HG03460 (cell line): Measurements from ENCODE around the gene NEGR1.

Source experiments
- ATAC-seq: cut with Tn5 transposase; IDR thresholded peaks from one replicate; pipeline ENCODE4 v1.9.1; 2021; ENCODE audit not compliant: unreplicated experiment

NEGR1 gene

DNA sequence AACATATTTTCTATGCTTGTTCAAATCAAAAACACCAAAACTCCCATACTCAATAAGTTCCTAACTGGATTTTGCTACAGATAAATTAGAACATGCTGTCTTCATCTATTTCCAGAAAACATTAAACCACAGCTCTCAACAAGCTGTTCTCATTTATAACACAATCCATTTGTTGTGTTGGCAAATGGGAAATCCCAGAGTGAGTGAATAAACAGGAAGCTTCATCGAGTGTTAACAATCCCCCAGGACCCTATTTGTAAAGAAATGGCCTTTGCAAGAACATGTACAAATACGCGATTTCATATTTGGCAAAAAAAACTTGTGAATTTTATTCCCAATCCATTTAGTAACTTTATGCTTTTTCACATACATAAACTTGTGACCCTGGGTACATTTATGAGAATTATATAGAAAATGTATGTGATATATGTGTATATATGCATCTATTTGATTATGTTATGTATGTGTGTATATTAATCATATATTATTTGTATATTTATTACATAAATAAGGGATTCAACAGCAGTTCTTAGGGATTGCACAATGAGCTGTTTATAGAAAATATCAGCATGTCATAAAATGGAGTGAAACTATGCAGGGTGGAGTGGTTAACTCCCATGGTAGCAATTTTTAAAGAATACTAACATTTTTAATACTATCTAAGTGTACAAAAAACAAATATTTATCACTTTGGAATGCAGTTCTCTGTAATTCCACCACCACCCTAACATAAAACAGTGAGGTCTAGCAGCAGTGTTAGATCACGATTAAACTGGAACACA lies 160.0 kb downstream of the NEGR1 start:
- ATAC-seq = no peak

DNA sequence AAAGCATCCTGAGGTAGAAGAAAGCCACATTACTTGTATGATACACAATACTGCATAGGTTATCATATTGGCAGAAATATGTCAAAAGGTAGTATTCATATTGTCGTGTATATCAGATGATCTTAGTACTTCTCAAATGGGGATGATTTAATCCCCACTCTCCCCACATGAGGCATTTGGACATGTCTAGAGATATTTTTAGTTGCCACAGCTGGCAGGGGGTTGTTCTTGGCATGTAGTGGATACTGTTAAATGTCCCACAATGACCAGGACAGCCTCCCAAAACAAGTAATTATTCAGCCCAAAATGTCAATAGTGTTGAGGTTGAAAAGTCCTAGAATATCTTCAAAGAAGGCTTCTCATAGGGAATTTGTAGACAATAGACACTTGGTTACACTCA lies 162.8 kb downstream of the NEGR1 start:
- no peak for ATAC-seq

DNA sequence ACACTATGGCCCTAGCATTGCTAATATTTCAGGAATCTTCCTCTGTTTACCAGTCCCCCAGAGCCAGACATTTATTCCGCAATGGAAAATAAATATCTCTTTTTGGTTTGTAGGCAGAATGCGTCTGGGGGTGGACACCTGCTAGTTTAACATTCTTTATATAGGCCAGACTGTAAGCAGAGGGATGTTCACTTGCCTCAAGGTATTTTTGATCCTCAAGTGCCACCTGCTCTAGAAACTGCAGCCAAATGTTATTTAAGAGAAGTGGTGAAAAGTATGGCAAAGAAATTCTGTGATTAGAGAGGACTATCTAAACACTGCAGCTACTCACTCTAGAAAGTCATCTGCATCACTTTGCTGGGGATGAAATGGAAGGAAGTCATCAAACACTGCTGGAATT lies 164.7 kb downstream of the NEGR1 start:
- ATAC-seq = no peak

DNA sequence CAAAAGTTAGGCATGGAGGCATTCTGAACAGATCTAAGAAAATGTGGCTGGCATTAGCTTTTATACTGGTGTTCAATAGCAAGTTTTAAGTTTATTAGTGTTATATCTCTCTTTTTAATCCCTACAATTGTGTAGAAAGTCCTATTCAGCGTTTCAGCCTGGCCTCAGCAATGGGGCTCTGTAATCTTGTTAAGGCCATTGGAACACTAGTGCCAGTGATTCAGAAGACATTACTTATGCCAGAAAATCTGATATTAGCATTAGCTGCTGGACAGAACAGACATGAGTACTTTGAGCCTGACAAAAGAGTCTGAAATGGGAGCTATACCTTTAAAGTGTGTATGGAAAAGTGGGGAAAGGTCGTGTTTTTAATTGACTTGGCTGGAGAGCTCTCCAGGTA lies 167.0 kb downstream of the NEGR1 start:
- ATAC-seq = no peak

DNA sequence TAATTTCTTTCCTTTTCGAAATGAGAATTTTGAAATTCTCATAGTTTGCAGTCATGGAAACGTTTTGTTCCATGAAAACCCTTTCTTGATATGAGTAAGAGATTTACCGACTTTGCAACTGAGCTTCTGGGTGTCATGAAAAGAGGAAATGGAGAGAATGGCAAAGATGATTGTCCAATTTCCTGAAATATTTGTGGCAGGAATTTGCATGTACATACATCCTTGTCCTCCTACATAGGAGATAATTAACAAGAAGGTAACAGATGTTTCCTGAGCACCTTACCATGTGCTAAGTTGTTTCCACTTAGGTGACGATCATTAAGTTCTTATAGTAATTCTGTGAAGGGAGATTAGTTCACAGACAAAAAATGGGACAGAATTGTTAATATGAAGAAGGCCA lies 170.7 kb downstream of the NEGR1 start:
- ATAC-seq = no peak

DNA sequence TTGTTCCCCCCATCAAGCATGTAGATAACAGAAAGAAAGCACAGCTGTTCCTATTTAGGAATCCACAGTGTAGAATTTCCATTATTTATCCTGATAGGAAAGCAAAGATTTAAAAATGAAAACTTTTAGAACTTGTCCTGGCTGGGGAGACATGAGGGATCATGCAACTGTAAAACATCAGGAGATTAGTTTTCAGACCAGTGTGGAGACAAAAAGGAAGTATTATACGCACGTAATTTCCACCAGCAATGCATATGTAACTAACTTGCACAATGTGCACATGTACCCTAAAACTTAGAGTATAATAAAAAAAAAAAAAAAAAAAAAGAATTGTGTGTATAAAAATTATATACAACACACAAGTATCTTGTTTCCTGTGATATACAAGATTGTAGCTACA lies 172.4 kb downstream of the NEGR1 start:
- no peak for ATAC-seq

DNA sequence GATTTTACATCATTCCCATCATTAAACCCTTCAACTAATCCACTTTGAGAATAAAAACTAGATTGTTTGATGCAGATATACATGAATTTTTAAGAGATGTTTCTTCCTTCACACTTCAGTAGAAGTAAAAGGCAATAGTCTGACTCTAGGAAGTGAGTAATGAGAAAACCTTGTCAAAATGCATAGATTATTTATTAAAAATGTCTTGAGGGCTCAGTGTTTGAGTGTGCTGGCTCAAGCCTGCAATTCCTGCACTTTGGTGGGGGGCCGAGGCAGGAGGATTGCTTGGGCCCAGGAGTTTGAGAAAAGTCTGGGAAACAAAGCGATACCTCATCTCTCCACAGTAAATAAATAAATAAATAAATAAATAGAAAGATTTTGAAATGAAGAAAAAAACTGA lies 177.1 kb downstream of the NEGR1 start:
- no peak for ATAC-seq

DNA sequence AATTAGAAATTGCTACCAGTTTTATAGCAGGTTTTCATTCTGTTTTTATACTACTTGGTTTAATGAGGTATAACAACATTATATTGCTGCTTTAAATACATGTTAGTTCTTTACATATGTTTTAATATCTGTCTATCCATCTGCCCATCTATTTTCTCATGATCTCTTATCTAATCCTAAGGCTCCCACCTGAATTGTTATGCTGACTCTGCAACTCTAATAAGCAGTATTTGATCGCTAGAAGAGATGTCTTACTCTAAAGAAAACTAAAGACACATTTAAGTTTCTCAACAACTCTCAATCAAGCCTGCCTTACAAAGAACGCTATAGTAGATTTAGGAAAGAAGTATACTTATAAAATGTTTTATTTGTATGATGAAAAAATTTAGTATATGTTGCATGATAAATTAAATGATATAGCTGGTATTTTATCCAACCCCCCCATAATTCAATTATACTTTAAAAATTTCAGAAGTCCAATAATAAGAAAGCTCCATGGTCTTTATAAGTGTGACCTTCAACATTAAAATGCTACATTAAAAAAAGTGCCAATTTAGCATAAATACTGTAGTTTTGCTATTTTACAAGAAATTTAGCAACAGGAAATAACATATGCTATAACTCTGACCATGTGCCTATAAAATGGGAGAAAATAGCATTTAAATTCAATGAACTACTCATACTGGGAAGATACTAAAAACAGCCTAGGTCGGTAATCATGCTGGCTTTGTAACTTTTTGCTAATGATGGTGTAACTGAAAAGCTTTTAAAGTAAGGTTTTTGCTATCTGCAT lies 180.3 kb downstream of the NEGR1 start:
- no peak for ATAC-seq

DNA sequence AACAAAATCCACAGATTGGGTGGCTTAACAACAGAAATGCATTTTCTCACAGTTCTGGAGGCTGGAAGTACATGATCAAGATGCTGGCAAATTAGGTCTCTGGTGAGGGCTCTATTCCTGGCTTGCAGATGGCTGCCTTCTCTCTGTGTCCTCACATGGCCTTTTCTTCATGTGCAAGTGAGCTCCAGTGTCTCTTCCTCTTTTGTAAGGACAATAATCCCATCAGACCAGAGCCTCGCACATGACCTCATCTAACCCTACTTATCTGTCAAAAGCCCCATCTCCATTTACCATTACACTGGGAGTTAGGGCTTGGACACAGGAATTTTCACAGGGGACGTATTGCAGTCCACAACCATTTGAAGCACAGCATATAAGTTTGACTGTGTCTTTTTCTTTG lies 181.6 kb downstream of the NEGR1 start:
- no peak for ATAC-seq

DNA sequence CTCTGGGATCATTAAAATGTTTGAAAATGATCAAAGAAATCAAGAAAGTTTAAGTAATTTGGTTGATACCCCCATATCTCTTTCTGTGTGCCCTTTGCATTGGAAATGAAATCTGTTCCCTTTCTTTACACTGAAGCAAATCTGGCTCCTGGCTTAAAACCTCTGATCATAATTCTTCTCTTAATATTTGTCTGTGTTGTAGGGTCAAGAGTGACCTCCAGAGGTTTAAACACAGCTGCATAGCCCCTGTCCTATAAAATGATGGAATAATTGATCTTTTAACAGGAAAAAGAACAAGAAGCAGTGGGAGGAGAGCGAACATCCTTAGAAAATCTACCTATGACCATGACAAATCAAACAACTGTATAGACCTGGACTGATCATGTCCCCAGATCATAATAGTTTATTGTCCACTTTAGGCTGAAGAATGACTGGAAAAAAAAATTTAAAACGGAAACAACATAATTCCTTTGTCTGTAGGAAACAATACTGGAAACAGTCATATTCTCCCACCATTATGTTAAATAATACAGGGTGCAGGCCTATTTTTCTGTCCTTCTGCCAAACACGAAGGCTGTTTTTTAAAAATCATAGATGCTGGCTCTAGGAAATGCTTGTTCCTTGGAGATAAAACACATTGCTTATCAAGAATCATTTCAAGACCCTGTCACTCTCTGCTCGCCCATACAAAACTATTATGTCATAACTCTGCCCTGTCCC lies 184.3 kb downstream of the NEGR1 start:
- ATAC-seq = no peak

DNA sequence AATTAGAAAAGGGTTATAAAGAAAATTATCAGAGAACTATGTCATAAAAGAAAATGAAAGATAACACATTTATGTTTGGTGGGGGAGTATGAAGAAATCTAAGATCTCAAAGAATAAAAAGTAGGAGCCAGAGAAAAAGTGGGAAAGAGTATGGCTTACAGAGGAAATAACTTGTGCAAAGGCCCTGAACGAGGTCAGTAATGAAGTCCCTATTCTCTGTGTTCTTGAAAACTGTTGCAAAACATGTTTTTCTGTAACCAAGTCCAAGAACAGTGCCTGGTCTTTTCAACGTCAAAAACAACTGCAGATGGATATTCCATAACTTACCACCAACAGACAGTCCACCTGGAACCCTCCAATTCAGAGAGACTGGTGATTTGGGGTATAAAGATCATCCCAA lies 188.1 kb downstream of the NEGR1 start:
- ATAC-seq = no peak

DNA sequence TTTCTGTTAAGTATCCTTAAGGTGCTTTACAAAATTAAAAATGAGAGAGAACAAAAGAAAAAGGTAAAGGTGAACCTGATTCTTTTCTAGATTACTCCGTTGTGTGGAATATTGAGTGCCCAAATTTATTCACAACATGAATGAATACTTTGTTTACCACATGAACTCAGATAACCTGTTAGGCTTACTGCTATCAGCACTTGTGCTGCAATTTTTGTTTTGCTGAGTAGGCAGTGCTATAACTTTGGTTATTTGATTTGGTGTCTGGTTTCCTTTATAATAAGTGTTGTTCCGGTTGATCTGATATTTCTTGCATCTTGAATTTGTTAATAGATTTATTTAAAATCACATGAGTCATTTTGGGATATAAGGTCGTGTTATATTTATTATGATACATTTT lies 195.9 kb downstream of the NEGR1 start:
- no peak for ATAC-seq

DNA sequence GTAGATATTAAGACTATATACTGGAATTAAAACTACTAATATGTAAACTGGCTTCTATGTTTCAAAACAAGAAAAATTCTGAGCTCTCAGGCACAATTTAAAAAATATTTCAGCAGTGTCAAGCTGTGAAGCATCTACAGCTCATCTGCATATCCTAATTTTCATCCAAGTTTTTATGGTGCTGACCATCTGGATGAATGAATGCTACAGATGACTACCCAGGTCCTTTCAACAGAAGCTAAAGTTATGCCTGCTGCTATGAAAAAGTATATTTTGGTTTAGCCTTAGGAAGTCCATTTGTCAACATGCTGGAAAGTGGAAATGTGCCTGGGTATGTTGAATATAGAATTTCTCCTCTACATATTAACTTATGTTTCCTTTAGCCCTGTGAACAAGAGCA lies 206.9 kb downstream of the NEGR1 start:
- no peak for ATAC-seq

DNA sequence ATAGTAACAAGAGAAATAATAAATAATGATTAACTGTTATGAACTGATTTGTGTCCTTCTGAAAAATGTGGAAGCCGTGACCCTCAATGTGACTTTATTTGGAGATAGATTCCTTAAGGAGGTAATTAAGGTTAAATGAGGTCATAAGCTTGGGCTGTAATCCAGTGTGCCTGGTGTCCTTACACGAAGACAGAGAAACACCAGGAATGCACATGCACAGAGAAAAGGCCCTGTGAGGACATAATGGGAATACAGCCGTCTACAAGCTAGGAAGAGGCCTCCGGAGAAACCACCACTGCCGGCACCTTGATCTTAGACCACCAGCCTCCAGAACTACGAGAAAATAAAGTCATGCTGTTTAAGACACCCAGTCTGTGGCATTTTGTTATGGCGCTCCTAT lies 215.9 kb downstream of the NEGR1 start:
- no peak for ATAC-seq

DNA sequence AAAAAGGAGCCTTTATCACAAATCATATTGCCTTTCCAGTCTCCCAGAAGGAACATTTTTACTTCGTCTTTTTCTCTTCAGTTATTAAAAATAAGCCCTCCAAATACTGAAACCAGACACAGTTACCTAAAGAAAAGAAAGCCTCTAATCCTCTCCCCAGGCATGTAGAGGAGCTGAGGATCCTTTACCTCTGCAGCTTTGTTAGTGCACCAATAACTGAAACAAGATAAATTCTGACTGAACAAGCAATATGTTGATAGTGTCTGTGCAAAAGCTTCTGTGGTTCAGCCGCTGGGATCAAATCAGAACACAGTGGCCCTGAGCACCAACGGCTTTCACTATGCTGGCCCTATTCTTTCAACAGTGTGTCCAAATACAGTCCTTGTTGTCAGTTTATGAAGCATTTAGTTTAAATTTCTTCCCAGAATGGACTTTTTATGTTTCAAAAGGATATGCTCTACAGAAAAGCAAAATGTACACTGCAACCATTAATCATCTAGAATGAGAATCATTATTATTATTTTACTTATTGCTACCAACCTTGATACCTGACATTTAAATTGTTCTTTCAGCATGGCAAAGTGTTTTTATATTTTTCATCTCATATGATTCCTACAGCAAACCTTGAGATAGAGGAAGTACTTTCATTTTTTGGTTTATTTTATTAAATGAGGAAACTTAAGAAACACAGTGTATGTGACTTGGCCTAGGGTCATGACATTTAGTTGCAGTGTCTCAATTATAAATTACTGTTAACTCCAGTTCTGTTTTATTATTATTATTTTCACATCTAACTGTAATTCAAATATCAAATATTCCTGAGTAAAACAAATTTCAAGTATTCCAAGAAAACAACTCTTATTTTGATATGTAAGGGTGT lies 217.9 kb downstream of the NEGR1 start:
- no peak for ATAC-seq

DNA sequence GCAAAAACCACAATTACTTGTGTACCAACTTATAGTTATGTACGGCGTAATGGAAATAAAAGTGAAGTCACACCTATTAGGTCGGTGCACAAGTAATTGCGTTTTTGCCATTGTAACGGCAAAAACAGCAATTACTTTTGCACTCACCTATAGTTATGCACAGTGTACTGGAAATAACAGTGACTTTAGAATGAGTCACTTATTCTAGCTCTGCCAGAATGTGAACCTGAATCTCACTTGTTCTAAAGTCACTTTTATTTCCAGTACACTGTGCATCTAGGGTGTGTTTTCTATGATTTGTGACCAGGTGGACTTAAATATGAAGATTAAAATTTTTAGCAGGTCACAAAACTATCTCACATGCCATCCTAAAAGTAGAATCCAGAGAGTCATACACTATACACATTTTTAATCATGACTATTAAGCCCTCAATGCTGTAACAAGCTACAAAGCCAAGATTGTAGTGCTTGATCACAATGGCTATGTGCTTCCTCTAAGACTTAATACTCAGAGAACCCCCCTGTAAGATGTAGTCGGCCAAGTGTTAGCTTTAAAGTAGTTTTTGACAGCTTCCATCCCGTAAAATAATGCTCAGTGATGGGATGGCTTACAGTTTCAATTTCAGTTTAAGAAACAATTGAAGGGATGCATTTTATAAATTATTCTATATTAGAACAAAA lies 218.8 kb downstream of the NEGR1 start:
- no peak for ATAC-seq

DNA sequence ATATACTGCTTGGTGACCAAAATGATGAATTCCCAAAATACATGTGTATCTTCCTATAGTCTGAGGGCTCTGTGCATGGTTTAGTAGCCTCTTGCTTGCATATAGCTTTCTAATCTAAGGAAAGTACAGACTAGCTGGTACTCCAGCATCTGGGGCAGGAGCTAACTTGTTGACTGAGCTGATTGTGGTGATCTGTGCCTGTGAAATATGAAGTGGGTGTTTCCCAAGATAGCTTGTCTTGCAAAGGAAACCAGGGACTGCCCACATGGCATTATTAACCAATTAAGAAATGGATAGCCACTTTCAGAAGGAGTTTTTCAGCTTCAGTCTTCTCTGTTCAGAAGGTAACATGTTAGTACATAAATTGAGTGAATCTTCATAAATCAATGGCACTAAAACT lies 219.8 kb downstream of the NEGR1 start:
- ATAC-seq = no peak

DNA sequence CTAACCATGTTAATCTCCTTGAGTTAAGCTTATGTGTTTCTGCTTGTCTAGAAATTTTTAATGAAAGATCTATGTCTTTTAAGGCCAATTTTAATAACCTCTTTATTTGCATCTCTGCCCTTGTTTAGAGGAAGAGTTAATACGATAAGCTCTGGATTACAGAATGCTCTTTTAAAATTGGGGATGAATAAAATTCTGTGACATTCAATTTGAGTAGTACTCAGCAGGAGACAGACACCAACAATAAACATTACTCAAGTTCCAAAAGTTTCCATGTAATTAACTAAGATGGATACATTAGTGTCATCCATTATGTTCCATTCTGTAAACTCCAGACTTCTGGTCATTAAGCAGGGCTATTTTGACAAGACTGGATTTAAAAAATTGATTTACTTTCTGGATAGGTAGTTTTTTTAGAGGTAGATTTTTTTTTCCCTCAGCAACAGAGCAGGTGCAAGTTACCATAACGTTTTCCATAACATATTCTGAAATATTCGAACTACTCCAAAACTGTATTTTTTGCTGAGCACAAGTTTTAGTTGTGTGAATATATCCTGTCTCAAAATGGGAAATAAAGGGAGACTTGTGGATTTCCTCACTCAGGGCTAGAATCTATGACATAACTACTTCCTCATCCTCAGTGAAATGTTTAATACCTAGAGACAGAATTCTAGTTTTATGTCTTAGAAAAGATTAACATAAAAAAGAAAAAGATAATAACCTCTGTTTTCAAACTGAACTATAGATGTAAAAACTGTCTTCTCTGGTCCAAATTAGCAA lies 221.7 kb downstream of the NEGR1 start:
- no peak for ATAC-seq

DNA sequence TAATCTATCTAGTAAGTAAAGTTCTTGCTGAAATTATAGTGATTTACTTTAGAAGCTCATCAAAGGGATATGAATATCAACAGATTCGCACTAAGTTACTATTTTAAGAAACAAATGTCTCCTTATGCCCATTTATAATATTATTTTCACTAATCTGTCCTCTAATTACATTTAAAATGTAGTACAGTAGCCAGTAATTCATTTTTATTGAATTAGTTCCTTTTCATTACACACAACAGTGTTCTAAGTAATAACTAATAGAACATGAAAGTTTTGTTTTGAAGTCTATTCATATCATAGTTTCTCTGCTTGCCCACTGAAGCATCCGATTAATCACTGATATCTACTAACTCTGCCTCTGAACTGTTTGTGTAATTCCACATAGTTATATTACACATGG lies 225.8 kb downstream of the NEGR1 start:
- ATAC-seq = no peak

DNA sequence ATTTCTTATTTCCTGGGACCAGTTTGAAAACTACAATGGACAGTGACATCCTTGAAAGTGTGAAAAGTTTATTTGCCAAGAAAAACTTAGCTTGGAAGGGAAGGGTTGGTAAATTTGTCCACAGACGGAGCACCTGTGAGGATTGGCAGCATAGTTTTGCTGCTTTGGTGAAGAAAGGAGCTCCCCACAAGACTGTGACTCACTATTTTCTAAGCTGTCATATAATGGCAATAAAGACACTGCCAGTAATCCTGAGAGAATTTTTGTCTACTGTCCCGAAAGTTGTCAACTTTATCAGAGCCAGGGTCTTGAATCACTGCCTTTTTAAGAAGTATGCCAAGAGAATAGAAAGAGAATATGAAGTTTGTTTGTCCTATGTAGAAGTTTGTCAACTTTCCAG lies 230.8 kb downstream of the NEGR1 start:
- no peak for ATAC-seq
